Measurements from ENCODE around the gene SPRYD4. TPM values are rescaled to one million over a fixed set of nuclear protein-coding genes. Genes with fewer than 3 reads are reported as not detected.

The SPRYD4 gene
- total RNA-seq, 1 donor: 3.0 TPM

GRCh38 chr12:56476143-56476542 lies 7.8 kb downstream of the SPRYD4 start:
- no peak for DNase-seq (ENCODE audit: low read depth)
- TF ChIP-seq, protein P1, sequence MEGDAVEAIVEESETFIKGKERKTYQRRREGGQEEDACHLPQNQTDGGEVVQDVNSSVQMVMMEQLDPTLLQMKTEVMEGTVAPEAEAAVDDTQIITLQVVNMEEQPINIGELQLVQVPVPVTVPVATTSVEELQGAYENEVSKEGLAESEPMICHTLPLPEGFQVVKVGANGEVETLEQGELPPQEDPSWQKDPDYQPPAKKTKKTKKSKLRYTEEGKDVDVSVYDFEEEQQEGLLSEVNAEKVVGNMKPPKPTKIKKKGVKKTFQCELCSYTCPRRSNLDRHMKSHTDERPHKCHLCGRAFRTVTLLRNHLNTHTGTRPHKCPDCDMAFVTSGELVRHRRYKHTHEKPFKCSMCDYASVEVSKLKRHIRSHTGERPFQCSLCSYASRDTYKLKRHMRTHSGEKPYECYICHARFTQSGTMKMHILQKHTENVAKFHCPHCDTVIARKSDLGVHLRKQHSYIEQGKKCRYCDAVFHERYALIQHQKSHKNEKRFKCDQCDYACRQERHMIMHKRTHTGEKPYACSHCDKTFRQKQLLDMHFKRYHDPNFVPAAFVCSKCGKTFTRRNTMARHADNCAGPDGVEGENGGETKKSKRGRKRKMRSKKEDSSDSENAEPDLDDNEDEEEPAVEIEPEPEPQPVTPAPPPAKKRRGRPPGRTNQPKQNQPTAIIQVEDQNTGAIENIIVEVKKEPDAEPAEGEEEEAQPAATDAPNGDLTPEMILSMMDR (IDR thresholded peaks at IDR 0.05; ENCODE audit: insufficient read depth, low read depth, low read length): no peak
- no peak overlapping the region for H3K4me3 ChIP-seq (ENCODE audit: low read depth, low read length)

GRCh38 chr12:56476972-56477432 lies 8.6 kb downstream of the SPRYD4 start:
- TF ChIP-seq, protein P1 (IDR thresholded peaks at IDR 0.05; ENCODE audit: insufficient read depth, low read depth, low read length): no peak
- no peak overlapping the region for H3K4me3 ChIP-seq (ENCODE audit: low read depth, low read length)
- no peak for DNase-seq (ENCODE audit: low read depth)

DNA sequence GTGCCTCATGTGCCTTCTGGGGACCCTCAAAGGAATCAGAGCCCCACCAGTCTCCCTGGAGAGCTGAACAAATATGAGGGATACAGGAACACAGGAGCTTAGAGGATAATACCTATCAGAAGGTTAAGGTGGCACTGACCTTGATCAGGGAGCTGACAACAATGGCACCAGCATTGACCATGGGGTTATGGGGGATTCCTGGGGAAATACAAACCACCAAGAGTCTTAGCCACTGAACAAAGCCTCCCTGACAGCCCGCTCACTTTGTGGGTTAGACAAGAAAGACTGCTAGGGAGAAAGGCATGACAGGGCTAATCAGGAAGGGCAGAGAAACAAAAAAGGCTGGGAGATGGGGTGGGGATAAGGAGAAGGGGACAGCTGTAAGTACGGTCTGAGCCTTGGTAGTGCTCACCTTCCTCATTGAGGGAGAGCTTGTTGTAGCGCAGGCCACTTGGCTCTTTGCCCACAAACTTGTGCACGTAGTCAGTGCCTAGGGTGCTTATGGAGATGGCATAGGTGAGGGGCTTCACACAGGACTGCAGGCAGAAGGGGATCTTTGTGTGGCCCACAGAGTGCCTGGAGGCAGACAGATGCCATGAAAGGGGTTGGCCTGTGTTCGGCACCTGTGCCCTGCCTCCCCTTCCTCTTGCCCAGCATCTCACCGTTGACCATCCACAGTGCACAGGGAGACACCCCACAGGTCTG lies 9.3 kb downstream of the SPRYD4 start:
- H3K4me3 ChIP-seq (ENCODE audit: low read depth, low read length): no peak overlapping the region
- TF ChIP-seq, protein P1 (IDR thresholded peaks at IDR 0.05; ENCODE audit: insufficient read depth, low read depth, low read length): no peak
- no peak for DNase-seq (ENCODE audit: low read depth)

- no peak overlapping the region for H3K4me3 ChIP-seq (ENCODE audit: low read depth, low read length)
- TF ChIP-seq, protein P1 (IDR thresholded peaks at IDR 0.05; ENCODE audit: insufficient read depth, low read depth, low read length): no peak
- no peak for DNase-seq (ENCODE audit: low read depth)
Observed at GRCh38 chr12:56479625-56480024, 11.2 kb downstream of the SPRYD4 start.

- no peak for DNase-seq (ENCODE audit: low read depth)
- no peak overlapping the region for H3K4me3 ChIP-seq (ENCODE audit: low read depth, low read length)
- TF ChIP-seq, protein P1 (IDR thresholded peaks at IDR 0.05; ENCODE audit: insufficient read depth, low read depth, low read length): no peak
Observed at GRCh38 chr12:56484566-56484965, 16.2 kb downstream of the SPRYD4 start.

GRCh38 chr12:56486694-56487093 lies 18.3 kb downstream of the SPRYD4 start:
- DNase-seq (ENCODE audit: low read depth): no peak
- TF ChIP-seq, protein P1 (IDR thresholded peaks at IDR 0.05; ENCODE audit: insufficient read depth, low read depth, low read length): no peak
- H3K4me3 ChIP-seq (ENCODE audit: low read depth, low read length): no peak overlapping the region

Measured in fibroblast of villous mesenchyme (primary cell).